22Rv1 (cell line): ENCODE data around the gene C16orf86.

ENCODE experiments used
- CTCF ChIP-seq: fragments of 450-650 bp; IDR thresholded peaks from 2 replicates; pipeline ENCODE4 v1.5.1; 2017; ENCODE audit warnings: mild to moderate bottlenecking
- ZFX ChIP-seq: fragments of 450-650 bp; IDR thresholded peaks from 2 replicates; pipeline ENCODE4 v1.6.1; 2017; ENCODE audit warnings: antibody characterized with exemption, borderline replicate concordance

DNA sequence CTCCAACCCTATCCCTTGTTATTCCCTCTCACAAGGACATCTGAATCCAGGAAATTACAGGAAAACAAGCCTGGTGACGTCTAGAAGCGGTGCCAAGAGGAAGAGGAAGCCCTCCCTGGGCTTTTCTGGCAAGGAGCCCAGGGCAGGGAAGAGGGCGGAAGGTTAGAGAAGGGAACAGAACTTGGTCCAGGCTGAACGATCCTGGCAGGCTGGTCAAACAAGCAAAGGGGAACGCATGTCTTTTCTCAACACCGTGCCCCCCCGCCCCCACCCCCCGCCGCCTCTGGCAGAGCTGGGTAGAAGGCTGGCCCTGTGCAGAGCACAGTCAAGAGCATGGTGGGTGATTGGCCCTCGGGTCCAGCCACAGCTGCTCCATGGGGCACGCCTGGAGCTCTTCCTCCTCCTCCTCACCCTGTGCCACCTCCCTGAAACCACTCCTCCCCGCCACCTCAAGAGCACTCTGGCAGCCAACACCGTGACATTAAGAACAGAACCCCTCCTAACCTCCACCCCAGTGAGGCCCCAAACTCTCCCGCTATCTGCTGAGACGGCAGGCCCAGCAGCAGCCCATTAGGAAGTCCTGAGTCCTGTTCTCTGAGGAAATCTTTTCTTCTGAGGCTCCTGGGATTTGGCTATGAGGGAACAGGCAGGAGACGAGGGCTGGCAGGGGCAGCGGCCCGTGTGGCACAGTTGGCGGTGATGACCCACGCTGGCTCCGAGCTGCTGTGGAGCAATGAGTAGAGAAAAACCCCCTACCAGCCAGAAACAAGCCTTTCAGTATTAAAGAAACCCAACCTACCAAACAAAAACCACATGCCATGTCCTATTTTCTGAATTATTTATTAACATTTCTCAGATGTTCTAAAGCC, 7.3 kb downstream of the C16orf86 start:
- TF ChIP-seq CTCF (no peak), ZFX (no peak)
